Transverse colon (tissue), 4 donors: Measurements from ENCODE around the gene TEKT2. TPM values are rescaled to one million over a fixed set of nuclear protein-coding genes. Genes with fewer than 3 reads are reported as not detected.
A peak's percentile ranks its signal among the peaks of the same experiment; 100 is the strongest.

ENCODE experiments used
- DNase-seq: peaks from one replicate; pipeline ENCODE4 v3.0.0-alpha.2; 2019
- H3K27ac ChIP-seq, 4 donors: fragments of 200-600 bp; sonication (generic); 2 replicates each; pipeline ENCODE4 v1.5.1; 2016 to 2018; ENCODE audit warnings: inconsistent platforms in 4 of 4
- H3K27me3 ChIP-seq: fragments of 200-600 bp; sonication (generic); 2 replicates; pipeline ENCODE4 v1.5.1; 2017; ENCODE audit warnings: inconsistent platforms
- H3K36me3 ChIP-seq, 4 donors: fragments of 200-600 bp; sonication (generic); 2 replicates each; pipeline ENCODE4 v1.5.1; 2017 to 2019; ENCODE audit warnings: inconsistent platforms in 4 of 4
- H3K4me1 ChIP-seq, 4 donors: fragments of 200-600 bp; sonication (generic); 2 replicates each; pipeline ENCODE4 v1.5.1; 2017 to 2020; ENCODE audit warnings: inconsistent platforms in 4 of 4
- H3K4me3 ChIP-seq, 4 donors: fragments of 200-600 bp; sonication (generic); 1 replicate in 1 of 4; 2 replicates in 3 of 4; pipeline versions ENCODE4 v1.5.1 to v1.6.1; 2017 to 2019; ENCODE audit warnings: inconsistent platforms in 4 of 4
- H3K9me3 ChIP-seq, 2 donors: fragments of 200-600 bp; sonication (generic); 2 replicates each; pipeline ENCODE4 v1.5.1; 2017 to 2019; ENCODE audit warnings: inconsistent platforms in 2 of 2
- CTCF ChIP-seq, 5 experiments: fragments of 200-600 bp in 3 of 5; fragments of 450-650 bp in 2 of 5; sonication (generic) in 3 of 5; IDR thresholded peaks; 1 replicate in 2 of 5; 2 replicates in 3 of 5; pipeline ENCODE4 v1.5.1; 2016 to 2017; ENCODE audit warnings: antibody characterized with exemption in 5 of 5, inconsistent platforms in 3 of 5, mild to moderate bottlenecking in 2 of 5, moderate library complexity in 1 of 5
- EP300 ChIP-seq: sonication (generic); formaldehyde crosslinking; IDR thresholded peaks from one replicate; pipeline ENCODE4 v1.6.1; 2017; ENCODE audit warnings: antibody characterized with exemption, low read depth
- POLR2A ChIP-seq: fragments of 450-650 bp; IDR thresholded peaks from one replicate; pipeline ENCODE4 v1.6.1; 2016; ENCODE audit warnings: antibody characterized with exemption, mild to moderate bottlenecking, moderate library complexity
- POLR2AphosphoS5 ChIP-seq, 3 donors: sonication (generic); formaldehyde crosslinking; IDR thresholded peaks; one replicate each; pipeline ENCODE4 v1.6.1; 2016; ENCODE audit warnings: antibody characterized with exemption in 3 of 3
- WGBS, 2 donors: methylation state at CpG; one replicate each; pipeline ENCODE4 v1.1.5; 2018; ENCODE audit warnings: low coverage in 1 of 2; 5-methylcytosine and 5-hydroxymethylcytosine counted together
- in situ Hi-C, 4 donors: fragments of 200-750 bp; cut with MboI; loops; one replicate each; pipeline versions ENCODE4 v1.15.0 to v1.15.1; 2017; ENCODE audit warnings: low sequenced_read_pairs in 3 of 4, low pct_ligation_motif_present in 1 of 4, low pct_unique_long_range_greater_than_20kb in 1 of 4
- intact Hi-C: fragments of 100-400 bp; cut with DNase I; formaldehyde crosslinking; loops from one replicate; pipeline ENCODE4 v1.15.1; 2023; ENCODE audit warnings: low total_unique reads
- total RNA-seq, 4 donors: library from RNA; depleted of rRNA; stranded (reverse); fragments of >200 nt; gene quantifications; one replicate each; pipeline ENCODE4 v1.1.0, GENCODE V29; 2016

TEKT2 gene
- total RNA-seq, 4 donors from 2014 or later = not detected

- peaks cover 10 to 35% (median 21%) of the 10 kb centered on the region in 4 donors for H3K4me1 ChIP-seq
- in situ Hi-C loops = no loop called here
- H3K27me3 ChIP-seq = peaks cover 11% of the 10 kb centered on the region
- DNase-seq = peak; percentile 90
- intact Hi-C loops = no loop called here
- 1% methylated on average over 43 of the region's 84 CpGs; no CpG with 5 or more reads in 1 of the 2 donors for WGBS, 2 donors
- H3K27ac ChIP-seq = peak within 1 kb of the TSS; percentile 86 to 93 (median 89)
- TF ChIP-seq POLR2AphosphoS5 (IDR thresholded peaks at IDR 0.05) = peak; percentile 93 to 98 (median 98)
- peak; percentile 29 for TF ChIP-seq EP300
- TF ChIP-seq CTCF (IDR thresholded peaks at IDR 0.05) = peak; percentile 97 to 99 (median 99)
- peak; percentile 95 for TF ChIP-seq POLR2A
- H3K9me3 ChIP-seq = no peaks in the 10 kb centered on the region
- H3K4me3 ChIP-seq = peak within 1 kb of the TSS; percentile 72 to 89 (median 80)
- peaks cover 0 to 18% (median 6%) of the 10 kb centered on the region in 4 donors for H3K36me3 ChIP-seq
Measured at GRCh38 chr1:36088577-36089392, 4.9 kb downstream of the TEKT2 start, which contains the start of gene ADPRS. Gene ADPRS (plus strand): TSS chr1:36088892. CDS start chr1:36088905, 13 bp downstream.

- peak; percentile 27 for DNase-seq
- H3K9me3 ChIP-seq = no peaks in the 10 kb centered on the region
- H3K4me1 ChIP-seq = peaks cover 10 to 27% (median 16%) of the 10 kb centered on the region in 4 donors
- peaks cover 3% of the 10 kb centered on the region for H3K27me3 ChIP-seq
- intact Hi-C loops (no loop called here), in situ Hi-C loops (loop anchor here in 1 of 4 donors (10.0 kb wide), 1 partner anchor 95 kb away; no protein-coding TSS in a partner anchor)
- 5 to 16% methylated on average over 6 to 32 of the region's 32 CpGs for WGBS, 2 donors
- TF ChIP-seq POLR2A = no peak
- TF ChIP-seq POLR2AphosphoS5 (IDR thresholded peaks at IDR 0.05) = no peak
- no peak for TF ChIP-seq CTCF (IDR thresholded peaks at IDR 0.05)
- no peak for TF ChIP-seq EP300
- peaks cover 0 to 21% (median 9%) of the 10 kb centered on the region in 4 donors for H3K36me3 ChIP-seq
- H3K27ac ChIP-seq = peak overlapping the region; percentile 86 to 93 (median 89)
- H3K4me3 ChIP-seq = peak overlapping the region; percentile 72 to 89 (median 80)
Measured at GRCh38 chr1:36089393-36090121, 5.7 kb downstream of the TEKT2 start.

GRCh38 chr1:36091141-36091540, 7.2 kb downstream of the TEKT2 start:
- intact Hi-C loops (no loop called here), in situ Hi-C loops (loop anchor here in 1 of 4 donors (10.0 kb wide), 1 partner anchor 94 kb away; no protein-coding TSS in a partner anchor)
- peaks cover 10 to 25% (median 16%) of the 10 kb centered on the region in 4 donors for H3K4me1 ChIP-seq
- DNase-seq = no peak
- H3K36me3 ChIP-seq = peaks cover 0 to 28% (median 9%) of the 10 kb centered on the region in 4 donors
- no peak overlapping the region for H3K27ac ChIP-seq
- no peaks in the 10 kb centered on the region for H3K27me3 ChIP-seq
- WGBS, 2 donors = 86 to 100% methylated on average over 1 to 4 of the region's 4 CpGs
- no peak for TF ChIP-seq CTCF (IDR thresholded peaks at IDR 0.05)
- no peak for TF ChIP-seq POLR2A
- TF ChIP-seq POLR2AphosphoS5 (IDR thresholded peaks at IDR 0.05) = no peak
- no peak for TF ChIP-seq EP300
- no peaks in the 10 kb centered on the region for H3K9me3 ChIP-seq
- no peak overlapping the region for H3K4me3 ChIP-seq

GRCh38 chr1:36091698-36092097, 7.8 kb downstream of the TEKT2 start:
- H3K4me1 ChIP-seq = peaks cover 10 to 25% (median 16%) of the 10 kb centered on the region in 4 donors
- no peaks in the 10 kb centered on the region for H3K27me3 ChIP-seq
- H3K9me3 ChIP-seq = no peaks in the 10 kb centered on the region
- TF ChIP-seq POLR2AphosphoS5 (IDR thresholded peaks at IDR 0.05) (no peak), POLR2A (no peak), EP300 (no peak), CTCF (IDR thresholded peaks at IDR 0.05) (no peak)
- no peak overlapping the region for H3K4me3 ChIP-seq
- 95% methylated on average over 13 of the region's 13 CpGs; no CpG with 5 or more reads in 1 of the 2 donors for WGBS, 2 donors
- intact Hi-C loops (no loop called here), in situ Hi-C loops (loop anchor here in 1 of 4 donors (10.0 kb wide), 1 partner anchor 93 kb away; no protein-coding TSS in a partner anchor)
- H3K27ac ChIP-seq = no peak overlapping the region
- DNase-seq = no peak
- H3K36me3 ChIP-seq = peaks cover 0 to 28% (median 9%) of the 10 kb centered on the region in 4 donors
